Skin epidermis (tissue), 12 donors: ENCODE measurements around the gene TBC1D21.
"Not testable (repeated sequence)": the region's sequence is repeated elsewhere in the genome, so short reads cannot be mapped to it uniquely, and the experiment has no call there.

Experiments
- H3K27ac ChIP-seq, 21 experiments: fragments of 200-600 bp; sonication (generic) in 11 of 21; one replicate each; pipeline ENCODE4 v1.5.0; 2020; ENCODE audit warnings: mild to moderate bottlenecking in 3 of 21, inconsistent platforms in 2 of 21, moderate library complexity in 2 of 21
- H3K4me3 ChIP-seq, 7 experiments: fragments of 200-600 bp; sonication (generic) in 2 of 7; one replicate each; pipeline ENCODE4 v1.5.0; 2020; ENCODE audit warnings: inconsistent platforms in 2 of 7, mild to moderate bottlenecking in 2 of 7, moderate library complexity in 1 of 7

Gene TBC1D21

DNA sequence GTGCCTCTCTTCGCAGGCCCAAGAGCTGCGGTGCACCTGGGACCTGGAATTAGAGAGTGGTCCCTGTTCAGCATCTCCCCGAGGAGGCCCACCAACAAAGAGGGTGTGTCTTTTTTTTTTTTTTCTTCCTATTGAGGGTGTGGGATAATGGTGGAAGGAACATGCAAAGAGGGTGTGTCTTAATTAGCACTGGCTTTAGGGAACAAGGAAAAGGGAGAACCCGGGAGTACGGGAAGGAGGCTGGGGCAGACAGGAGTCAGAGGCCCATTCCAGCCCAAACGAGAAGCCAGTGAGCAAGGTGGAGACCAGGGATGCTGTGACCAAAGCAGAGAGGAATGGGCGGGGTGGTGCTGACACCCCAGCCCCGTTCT, 52.5 kb downstream of the TBC1D21 start:
- H3K4me3 ChIP-seq: peak overlapping the region in 3 of 7 experiments; percentile 60 to 72 (median 62)
- H3K27ac ChIP-seq: peak overlapping the region in 15 of 21 experiments; percentile 61 to 95 (median 85)

DNA sequence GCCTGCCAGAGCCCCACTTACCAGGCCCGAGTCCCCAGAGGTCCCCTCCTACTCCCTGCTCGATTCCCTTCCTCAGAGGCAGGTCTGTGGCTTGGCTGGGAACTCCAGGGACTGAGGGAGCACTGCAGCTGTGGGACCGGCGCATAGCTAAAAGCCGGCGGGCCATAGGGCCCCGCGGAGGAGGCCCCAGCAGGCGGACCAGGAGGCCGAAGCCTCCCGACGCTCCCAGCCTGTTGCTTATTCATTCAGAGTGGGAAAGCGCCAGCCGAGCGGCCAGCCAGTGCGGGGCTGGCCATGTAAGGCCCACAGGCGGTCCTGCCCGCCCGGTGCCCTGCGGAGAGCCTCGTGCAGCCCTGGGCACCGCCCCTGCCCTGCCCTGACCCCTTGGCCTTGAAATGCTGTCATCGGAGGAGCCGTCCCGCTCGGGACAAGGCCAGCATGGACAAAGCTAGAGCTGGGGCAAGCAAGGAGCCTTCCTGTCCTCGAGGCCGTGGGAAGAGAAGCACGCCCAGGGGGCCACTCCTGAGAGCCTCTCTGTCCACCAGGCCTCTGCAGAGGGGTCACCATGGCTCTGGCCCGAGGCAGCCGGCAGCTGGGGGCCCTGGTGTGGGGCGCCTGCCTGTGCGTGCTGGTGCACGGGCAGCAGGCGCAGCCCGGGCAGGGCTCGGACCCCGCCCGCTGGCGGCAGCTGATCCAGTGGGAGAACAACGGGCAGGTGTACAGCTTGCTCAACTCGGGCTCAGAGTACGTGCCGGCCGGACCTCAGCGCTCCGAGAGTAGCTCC, 53.0 kb downstream of the TBC1D21 start, which contains the start of gene LOXL1:
Gene LOXL1 (plus strand): TSS at position 244 of the 784 bp plus-strand sequence. CDS start 322 bp downstream, at position 566.
- peak within 1 kb of the TSS; percentile 13 to 95 (median 85) for H3K27ac ChIP-seq
- peak within 1 kb of the TSS; percentile 43 to 72 (median 60) for H3K4me3 ChIP-seq

DNA sequence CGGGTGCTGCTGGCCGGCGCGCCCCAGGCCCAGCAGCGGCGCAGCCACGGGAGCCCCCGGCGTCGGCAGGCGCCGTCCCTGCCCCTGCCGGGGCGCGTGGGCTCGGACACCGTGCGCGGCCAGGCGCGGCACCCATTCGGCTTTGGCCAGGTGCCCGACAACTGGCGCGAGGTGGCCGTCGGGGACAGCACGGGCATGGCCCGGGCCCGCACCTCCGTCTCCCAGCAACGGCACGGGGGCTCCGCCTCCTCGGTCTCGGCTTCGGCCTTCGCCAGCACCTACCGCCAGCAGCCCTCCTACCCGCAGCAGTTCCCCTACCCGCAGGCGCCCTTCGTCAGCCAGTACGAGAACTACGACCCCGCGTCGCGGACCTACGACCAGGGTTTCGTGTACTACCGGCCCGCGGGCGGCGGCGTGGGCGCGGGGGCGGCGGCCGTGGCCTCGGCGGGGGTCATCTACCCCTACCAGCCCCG, 53.7 kb downstream of the TBC1D21 start:
- H3K27ac ChIP-seq: peak overlapping the region; percentile 13 to 95 (median 85)
- H3K4me3 ChIP-seq: peak overlapping the region; percentile 43 to 72 (median 60)

DNA sequence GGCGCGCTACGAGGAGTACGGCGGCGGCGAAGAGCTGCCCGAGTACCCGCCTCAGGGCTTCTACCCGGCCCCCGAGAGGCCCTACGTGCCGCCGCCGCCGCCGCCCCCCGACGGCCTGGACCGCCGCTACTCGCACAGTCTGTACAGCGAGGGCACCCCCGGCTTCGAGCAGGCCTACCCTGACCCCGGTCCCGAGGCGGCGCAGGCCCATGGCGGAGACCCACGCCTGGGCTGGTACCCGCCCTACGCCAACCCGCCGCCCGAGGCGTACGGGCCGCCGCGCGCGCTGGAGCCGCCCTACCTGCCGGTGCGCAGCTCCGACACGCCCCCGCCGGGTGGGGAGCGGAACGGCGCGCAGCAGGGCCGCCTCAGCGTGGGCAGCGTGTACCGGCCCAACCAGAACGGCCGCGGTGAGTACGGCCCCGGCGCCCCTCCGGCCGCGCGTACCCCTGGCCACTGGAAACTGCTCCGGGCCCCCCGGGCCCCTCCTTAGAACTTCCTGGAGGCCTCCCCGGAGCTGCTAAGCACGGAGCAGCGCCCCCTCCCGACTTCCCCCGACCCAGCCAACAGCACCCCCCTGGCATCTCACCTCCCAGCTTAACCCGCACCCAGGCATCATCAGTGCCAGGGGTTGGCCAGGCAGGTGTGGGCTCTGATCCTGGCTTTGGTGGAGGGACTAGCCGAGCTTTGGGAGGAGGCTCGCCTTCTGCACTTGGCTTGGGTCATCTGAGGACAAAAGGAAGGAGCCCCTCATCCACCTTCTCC, 54.3 kb downstream of the TBC1D21 start:
- H3K27ac ChIP-seq: peak overlapping the region; percentile 13 to 95 (median 85)

DNA sequence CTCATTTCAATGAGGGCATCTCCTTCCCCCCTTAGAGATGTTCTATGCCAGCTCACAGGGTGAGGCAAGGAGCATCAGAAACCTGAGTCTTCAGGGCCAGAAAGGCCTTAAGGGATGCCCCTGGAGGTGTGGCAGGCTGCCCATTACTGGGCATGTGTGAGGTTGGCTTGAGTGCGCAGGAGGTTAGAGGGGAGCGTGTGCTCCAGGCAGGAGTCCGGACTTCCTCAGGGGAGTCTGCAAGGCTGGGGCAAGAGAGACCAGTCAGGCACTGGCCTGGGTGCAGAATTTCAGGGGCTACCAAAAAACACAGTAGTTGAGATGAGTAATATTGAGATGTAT, 54.8 kb downstream of the TBC1D21 start:
- peak overlapping the region in 19 of 21 experiments; percentile 61 to 95 (median 85) for H3K27ac ChIP-seq
- H3K4me3 ChIP-seq: peak overlapping the region; percentile 43 to 72 (median 60)

More for the DNA sequence above, 54.3 kb downstream of the TBC1D21 start:
- peak overlapping the region; percentile 43 to 72 (median 60) for H3K4me3 ChIP-seq

DNA sequence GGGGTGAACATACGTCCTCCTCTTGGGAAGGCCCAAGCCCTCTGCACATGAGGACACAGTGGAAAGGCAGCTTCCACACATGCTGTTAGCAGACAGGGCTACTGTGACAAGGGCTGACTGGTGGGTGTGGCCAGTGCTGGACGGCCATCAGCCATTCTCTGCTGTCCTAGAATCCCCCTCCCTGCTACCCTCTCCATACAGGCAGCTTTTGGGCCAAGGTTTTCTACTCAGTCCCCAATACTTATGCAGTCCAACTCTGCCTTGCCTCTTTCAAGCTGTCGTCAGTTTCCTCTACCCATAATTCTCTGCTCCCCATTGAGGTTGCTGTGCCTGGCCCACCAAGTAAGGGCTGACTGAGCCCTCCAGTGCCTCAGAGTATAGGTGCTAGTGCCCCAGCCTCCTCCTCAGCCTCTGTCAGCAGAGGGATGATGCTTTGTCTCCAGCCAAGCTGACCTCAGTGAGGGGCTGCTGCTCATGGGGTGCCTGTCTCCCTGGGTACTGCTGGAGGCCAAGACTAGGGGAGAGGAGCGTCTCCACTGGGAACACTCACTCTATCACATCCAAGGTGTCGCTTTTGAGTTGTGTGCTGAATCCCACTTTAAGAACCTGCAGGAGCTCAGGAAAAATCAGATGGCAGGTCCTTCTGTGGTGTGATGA, 55.7 kb downstream of the TBC1D21 start:
- Histone ChIP-seq H3K4me3 (no peak overlapping the region), H3K27ac (peak overlapping the region in 4 of 21 experiments; percentile 16 to 79 (median 44))

DNA sequence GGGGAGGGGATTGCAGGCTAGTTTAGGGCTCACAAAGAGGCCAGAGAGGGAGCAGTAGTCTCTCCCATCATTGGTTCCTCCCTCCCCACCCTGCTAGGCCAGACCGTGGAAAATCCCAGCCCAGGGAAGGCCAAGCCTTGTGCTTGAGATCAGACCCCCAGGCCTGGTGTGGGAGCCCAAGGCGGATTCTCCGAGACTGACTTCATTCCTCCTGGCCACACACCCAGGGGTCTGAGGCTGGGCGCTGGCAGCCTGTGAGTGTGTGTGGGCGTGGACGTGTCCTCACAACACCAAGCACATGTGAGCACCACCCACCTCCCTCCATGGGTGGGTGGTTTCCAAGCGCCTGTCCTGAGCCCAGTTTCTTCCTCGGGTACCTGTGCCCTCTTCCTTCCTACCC, 57.0 kb downstream of the TBC1D21 start:
- no peak overlapping the region for H3K4me3 ChIP-seq
- peak overlapping the region in 18 of 21 experiments; percentile 13 to 79 (median 51) for H3K27ac ChIP-seq

DNA sequence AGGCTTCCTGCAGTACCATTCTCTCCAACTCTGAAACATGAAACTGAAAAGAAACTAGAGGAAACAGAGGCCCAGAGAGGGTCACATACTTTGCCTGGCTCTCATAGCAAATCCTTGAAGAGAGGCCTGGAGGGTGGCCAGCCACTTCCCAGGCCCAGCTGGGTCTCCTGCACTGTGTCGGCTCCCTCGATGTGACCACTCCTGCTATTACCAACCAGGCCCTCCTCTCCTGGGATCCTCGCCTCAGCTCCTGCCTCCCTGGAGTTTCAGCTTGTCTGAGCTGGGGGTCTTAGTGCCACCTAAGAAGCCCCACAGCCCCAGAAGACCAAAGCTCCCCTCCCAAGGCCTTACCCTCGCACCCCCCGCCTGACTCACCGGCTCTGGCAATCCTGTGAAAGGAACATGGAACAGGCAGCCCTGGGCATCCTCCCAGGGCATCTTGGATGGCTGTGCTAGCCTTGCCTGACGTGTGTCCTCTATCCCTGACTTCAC, 57.5 kb downstream of the TBC1D21 start:
- peak overlapping the region in 11 of 21 experiments; percentile 3 to 79 (median 36) for H3K27ac ChIP-seq
- no peak overlapping the region for H3K4me3 ChIP-seq

DNA sequence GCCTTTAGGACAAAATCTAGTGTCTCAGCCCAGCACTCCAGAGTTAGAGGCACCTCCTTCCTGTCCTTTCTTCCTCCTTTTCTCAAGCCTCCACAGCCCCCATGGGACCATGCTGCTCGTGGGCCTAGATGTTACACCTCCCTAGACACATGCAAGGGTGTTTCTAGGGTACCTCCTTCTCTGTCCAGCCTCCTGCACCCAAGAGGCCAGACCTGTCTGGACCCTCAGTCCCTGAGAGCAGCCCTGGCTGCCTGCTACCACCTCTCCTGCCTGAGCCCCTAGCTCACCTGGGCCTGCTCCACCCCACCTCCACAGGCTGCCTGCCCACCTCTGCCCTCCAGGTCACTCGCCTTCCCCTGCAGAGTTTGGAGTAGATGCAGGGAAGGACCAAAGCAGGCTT, 58.1 kb downstream of the TBC1D21 start:
- no peak overlapping the region for H3K4me3 ChIP-seq
- H3K27ac ChIP-seq: peak overlapping the region in 5 of 21 experiments; percentile 6 to 79 (median 26)

DNA sequence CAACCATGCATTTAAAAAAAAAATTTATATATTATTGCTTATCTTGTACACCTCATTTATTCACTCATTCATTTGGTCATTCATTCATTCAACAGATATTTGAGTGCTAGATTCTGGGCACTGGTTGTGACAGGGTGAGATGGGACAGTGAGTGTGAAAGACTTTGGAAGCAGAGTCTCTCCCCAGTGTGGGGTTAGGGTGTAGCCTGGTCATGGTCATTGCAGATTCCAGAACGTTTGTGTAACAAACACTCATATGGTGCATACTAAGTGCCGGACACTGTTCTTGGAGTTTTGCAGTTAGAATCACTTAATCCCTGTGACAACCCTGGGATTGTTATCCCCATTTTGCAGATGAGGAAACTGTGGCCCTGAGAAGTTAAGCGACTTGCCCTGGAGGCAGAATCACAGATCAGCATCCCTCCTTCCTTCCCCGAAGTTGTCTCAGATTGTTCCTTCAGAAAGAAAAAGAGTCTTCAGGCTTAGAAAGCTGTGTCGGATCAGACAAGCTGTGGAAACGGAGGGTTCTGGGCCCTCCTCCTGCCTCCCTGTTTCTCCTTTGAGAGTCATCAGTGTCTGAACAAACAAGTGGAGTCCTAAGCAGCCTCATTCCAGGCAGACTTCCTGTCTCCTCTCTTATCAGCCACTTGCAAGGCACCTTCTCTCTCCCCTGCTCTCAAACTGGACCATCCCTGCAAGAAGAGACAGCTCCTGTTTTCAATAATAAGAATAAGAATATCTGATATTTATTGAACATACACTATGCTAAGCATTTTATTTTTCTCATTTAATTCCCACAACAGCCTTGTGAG, 59.2 kb downstream of the TBC1D21 start:
- Histone ChIP-seq H3K27ac (no peak overlapping the region), H3K4me3 (no peak overlapping the region)

DNA sequence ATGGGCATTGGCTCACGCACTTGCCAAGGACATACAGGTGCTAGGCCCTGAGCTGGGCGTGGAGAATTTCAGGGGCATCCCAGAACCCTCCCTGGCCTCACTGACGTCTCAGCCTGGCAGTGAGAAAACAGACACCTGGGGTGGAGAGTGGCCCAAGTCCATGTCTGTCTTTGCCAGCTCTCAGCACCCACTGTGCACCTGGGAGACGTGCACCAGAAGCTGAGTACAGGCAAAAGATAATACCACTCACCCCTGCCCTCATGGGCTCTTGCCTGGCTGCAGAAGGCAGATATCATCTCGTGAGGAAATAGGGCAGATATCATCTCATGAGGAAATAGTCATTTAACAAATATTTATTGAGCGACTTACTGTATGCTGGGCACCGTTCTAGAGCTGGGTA, 60.9 kb downstream of the TBC1D21 start:
- H3K4me3 ChIP-seq: no peak overlapping the region
- H3K27ac ChIP-seq: peak overlapping the region in 1 of 21 experiments; percentile 19

DNA sequence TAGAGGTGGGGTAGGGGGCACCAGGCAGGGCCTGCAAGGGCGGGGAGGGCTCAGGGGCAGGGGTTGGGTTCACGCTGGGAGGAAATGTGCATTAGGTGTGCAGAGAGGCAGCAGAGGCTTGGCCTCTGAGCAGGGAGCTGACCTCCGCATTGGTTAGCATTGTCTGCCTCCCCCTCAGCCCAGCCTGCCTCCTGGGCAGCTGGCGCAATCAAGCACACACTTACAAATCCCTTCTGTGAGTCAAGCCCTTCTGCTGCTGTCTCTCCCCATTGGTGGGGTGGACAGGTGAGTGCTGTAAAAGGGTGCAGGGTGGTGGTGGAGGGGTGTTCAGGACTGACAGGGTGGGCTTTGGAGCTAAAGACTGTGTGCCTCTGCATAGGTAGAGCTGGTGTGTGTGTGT, 62.2 kb downstream of the TBC1D21 start:
- H3K4me3 ChIP-seq: no peak overlapping the region
- peak overlapping the region in 2 of 21 experiments; percentile 3 to 50 for H3K27ac ChIP-seq

DNA sequence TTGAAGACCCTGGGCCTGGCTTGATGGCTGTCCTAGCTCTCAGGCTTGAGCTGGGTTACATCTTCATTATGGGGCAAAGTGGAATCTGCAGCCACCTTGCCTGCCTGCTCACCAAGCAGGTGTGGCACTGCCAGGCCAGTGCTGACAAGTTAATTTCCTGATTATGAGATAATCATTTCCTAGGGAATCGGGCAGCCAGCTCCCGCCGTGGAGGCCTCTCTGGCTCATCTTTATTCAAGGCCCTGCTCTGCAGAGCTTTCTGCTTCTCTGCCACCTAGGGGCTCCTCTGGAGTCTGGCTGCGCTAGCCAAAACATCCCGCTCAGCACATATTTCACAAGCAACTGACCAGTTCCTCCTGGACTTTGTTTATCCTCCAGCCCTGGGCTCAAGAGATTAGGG, 62.8 kb downstream of the TBC1D21 start:
- Histone ChIP-seq H3K27ac (peak overlapping the region in 2 of 21 experiments; percentile 3 to 10), H3K4me3 (no peak overlapping the region)

DNA sequence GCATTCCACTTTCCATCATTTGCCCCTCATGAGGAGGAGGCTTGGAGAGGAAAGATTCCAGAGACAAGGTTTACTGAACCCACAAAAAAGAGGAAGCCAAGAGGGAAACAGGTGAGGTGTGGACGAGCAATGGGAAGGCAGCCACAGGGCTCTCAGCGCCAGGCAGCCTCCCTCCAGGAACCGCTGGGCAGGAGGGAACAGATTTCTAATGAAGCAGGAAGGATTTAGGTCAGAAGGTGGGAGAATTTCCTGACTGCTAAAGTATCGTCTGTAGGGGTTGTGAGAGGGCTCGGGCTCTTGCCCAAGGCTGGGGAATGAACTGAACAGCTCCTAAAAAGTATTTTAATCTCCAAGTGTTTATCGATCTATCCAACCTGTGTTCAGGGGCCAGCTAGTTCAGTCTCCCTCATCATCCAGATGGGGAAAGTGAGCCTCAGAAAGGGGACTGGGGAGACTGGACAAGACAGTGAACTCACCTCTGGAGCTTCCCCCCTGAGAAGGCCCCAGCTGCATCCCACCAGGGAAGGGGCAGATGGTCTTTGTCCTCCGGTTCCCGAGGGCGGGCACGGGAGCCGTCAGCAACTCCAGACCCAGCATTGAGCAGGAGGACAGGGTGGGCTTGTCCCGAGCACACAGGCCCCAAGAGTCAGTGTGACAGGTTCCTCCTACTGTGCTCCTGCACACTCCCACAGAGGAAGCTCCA, 63.4 kb downstream of the TBC1D21 start:
- Histone ChIP-seq H3K27ac (no peak overlapping the region), H3K4me3 (no peak overlapping the region)

DNA sequence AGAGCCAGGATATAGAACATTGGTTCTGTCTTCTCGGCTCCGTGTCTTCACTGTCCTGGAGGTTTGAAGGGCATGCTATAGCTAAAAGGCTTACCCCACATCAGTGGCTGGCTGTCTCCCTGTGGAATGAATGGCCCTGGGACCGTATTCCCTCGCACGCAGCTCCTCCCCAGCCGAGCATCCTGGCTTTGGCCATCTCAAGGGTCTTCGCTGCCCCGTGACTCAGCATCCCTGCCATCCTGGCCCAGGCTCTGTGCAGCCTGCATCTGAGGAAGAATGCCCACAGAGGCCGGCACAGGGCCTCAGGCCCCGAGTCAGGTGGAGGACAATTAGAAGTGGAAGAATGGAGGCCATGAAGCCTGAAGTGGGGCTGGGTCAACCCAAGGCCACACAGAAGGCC, 63.9 kb downstream of the TBC1D21 start:
- Histone ChIP-seq H3K27ac (peak overlapping the region in 1 of 21 experiments; percentile 21), H3K4me3 (no peak overlapping the region)

DNA sequence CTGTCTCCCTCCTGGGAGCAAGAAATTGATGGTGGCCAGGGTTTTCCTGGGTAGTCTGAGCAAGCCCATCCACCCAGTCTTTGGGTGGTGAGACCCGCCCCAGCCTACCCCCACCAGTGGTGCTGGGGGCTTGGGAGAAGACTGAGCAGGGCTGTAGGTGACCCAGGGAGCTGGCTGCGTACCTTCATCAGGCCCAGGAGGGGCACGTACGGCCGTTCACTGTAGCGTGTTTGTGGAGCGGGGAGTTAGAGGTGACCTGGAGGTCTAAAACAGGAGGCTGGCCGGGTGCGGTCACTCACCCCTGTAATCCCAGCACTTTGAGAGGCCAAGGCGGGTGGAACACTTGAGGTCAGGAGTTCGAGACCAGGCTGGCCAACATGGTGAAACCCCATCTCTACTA, 64.4 kb downstream of the TBC1D21 start:
- peak overlapping the region in 1 of 21 experiments; percentile 21 for H3K27ac ChIP-seq
- no peak overlapping the region for H3K4me3 ChIP-seq

DNA sequence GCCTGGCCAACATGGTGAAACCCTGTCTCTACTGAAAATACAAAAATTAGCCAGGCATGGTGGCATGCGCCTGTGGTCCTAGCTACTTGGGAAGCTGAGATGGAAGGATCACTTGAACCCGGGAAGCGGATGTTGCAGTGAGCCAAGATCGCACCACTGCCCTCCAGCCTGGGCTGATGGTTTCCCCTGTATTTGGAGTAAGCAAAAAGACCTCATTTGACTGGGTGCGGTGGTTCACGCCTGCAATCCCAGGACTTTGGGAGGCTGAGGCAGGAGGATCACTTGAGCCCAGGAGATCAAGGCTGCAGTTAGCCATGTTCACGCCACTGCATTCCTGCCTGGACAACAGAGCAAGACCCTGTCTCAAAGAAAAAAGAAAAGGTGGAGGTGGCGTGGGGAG, 65.2 kb downstream of the TBC1D21 start:
- H3K4me3 ChIP-seq, H3K27ac ChIP-seq: not testable (repeated sequence)
